ENCODE measurements around the gene KCTD6. TPM values are rescaled to one million over a fixed set of nuclear protein-coding genes. Genes with fewer than 3 reads are reported as not detected.

The KCTD6 gene
- total and polyA plus RNA-seq, 2 experiments from 2014 or later, result 28.3 to 34.6 TPM

GRCh38 chr3:58463942-58464271 is 28.0 kb upstream of the KCTD6 start:
- no peak for TF ChIP-seq EZH2phosphoT487 (IDR thresholded peaks at IDR 0.05; ENCODE audit: unreplicated experiment)
- TF ChIP-seq ZNF462 (CRISPR knock-in tag; IDR thresholded peaks at IDR 0.05), result no peak
- no peak for TF ChIP-seq ZNF331 (CRISPR knock-in tag; IDR thresholded peaks at IDR 0.05; ENCODE audit: low read depth)
- Histone ChIP-seq H3K36me3 (ENCODE audit: insufficient read depth) (no peaks in the 10 kb centered on the region), H3K27ac (ENCODE audit: low read depth) (no peak overlapping the region), H3F3A (replicated peaks; ENCODE audit: low read depth) (no peaks in the 10 kb centered on the region), H3K4me2 (peak overlapping the region; percentile 34; the same call in 1 of the 2 replicates), H4K20me1 (replicated peaks; ENCODE audit: insufficient read depth) (no peaks in the 10 kb centered on the region), H2AFZ (peak overlapping the region; percentile 84; the same call in 1 of the 2 replicates), H3K4me1 (ENCODE audit: insufficient read depth) (peaks cover 9% of the 10 kb centered on the region), H3K4me3 (0 out of 2 replicates have a peak overlapping the region, but pooled peaks have one; percentile 9), H3K27me3 (ENCODE audit: insufficient read depth) (no peaks in the 10 kb centered on the region), H3K9me2 (ENCODE audit: insufficient read depth) (no peaks in the 10 kb centered on the region), H3K79me2 (replicated peaks; ENCODE audit: insufficient read depth) (no peaks in the 10 kb centered on the region)
- DNase-seq (ENCODE audit: low spot score), result no peak
- Mint-ChIP-seq H3K36me3 (ENCODE audit: low read depth) (no peaks in the 10 kb centered on the region), H3K9me3 (no peaks in the 10 kb centered on the region), H3K27ac (no peak overlapping the region), H3K4me1 (peaks cover 12% of the 10 kb centered on the region), H3K4me3 (no peak overlapping the region), H3K27me3 (ENCODE audit: insufficient read depth, low read depth, poor library complexity) (peaks cover 6% of the 10 kb centered on the region)
- peak; percentile 9; the same call in 1 of the 3 replicates for ATAC-seq

GRCh38 chr3:58464866-58465265 is 27.0 kb upstream of the KCTD6 start:
- Histone ChIP-seq H3K27me3 (ENCODE audit: insufficient read depth) (no peaks in the 10 kb centered on the region), H3K79me2 (replicated peaks; ENCODE audit: insufficient read depth) (no peaks in the 10 kb centered on the region), H3K27ac (ENCODE audit: low read depth) (no peak overlapping the region), H3K36me3 (ENCODE audit: insufficient read depth) (no peaks in the 10 kb centered on the region), H3K9me2 (ENCODE audit: insufficient read depth) (no peaks in the 10 kb centered on the region), H3K4me3 (no peak overlapping the region), H4K20me1 (replicated peaks; ENCODE audit: insufficient read depth) (no peaks in the 10 kb centered on the region), H3F3A (replicated peaks; ENCODE audit: low read depth) (no peaks in the 10 kb centered on the region), H3K4me1 (ENCODE audit: insufficient read depth) (peaks cover 9% of the 10 kb centered on the region), H3K4me2 (no peak overlapping the region), H2AFZ (no peak overlapping the region)
- Mint-ChIP-seq H3K4me1 (peaks cover 12% of the 10 kb centered on the region), H3K4me3 (no peak overlapping the region), H3K27ac (no peak overlapping the region), H3K36me3 (ENCODE audit: low read depth) (no peaks in the 10 kb centered on the region), H3K9me3 (no peaks in the 10 kb centered on the region), H3K27me3 (ENCODE audit: insufficient read depth, low read depth, poor library complexity) (peaks cover 6% of the 10 kb centered on the region)
- ATAC-seq (no peak), DNase-seq (ENCODE audit: low spot score) (no peak)
- no peak for TF ChIP-seq STAT1 (IDR thresholded peaks at IDR 0.05; ENCODE audit: unreplicated experiment)
- no peak for TF ChIP-seq POLR2AphosphoS5 (IDR thresholded peaks at IDR 0.05; ENCODE audit: low read depth)
- no peak for TF ChIP-seq ZNF462 (CRISPR knock-in tag; IDR thresholded peaks at IDR 0.05)
